PFSK-1 (cell line): ENCODE results near the gene FAAP20.

Source experiments
- FOXP2 ChIP-seq: optimal IDR thresholded peaks from 2 replicates; pipeline ENCODE3; 2011; ENCODE audit warnings: borderline replicate concordance, control low read depth, inconsistent platforms; ENCODE audit not compliant: insufficient read depth; ENCODE audit errors: extremely low read length, extremely low read depth
- POLR2AphosphoS5 ChIP-seq: IDR thresholded peaks from 2 replicates; pipeline ENCODE4 v1.6.1; 2012; ENCODE audit warnings: low read depth, mild to moderate bottlenecking, control low read depth, low read length, moderate library complexity
- SIN3A ChIP-seq: IDR thresholded peaks from 2 replicates; pipeline ENCODE4 v1.6.1; 2012; ENCODE audit warnings: mild to moderate bottlenecking, low read length, moderate library complexity, borderline replicate concordance; ENCODE audit not compliant: insufficient read depth
- TAF1 ChIP-seq: IDR thresholded peaks from 2 replicates; pipeline ENCODE4 v1.6.1; 2012; ENCODE audit warnings: low read length, control low read depth, borderline replicate concordance; ENCODE audit not compliant: insufficient read depth
- TF ChIP-seq, protein P1 (sequence below), 2 experiments: IDR thresholded peaks; 2 replicates each; pipeline versions ENCODE4 v1.6.1 to v1.8.0; 2011 to 2012; ENCODE audit warnings: low read depth in 2 of 2, low read length in 2 of 2, control low read depth in 1 of 2, inconsistent platforms in 1 of 2, mild to moderate bottlenecking in 1 of 2, moderate library complexity in 1 of 2; ENCODE audit not compliant: insufficient read depth in 1 of 2

The FAAP20 gene

DNA sequence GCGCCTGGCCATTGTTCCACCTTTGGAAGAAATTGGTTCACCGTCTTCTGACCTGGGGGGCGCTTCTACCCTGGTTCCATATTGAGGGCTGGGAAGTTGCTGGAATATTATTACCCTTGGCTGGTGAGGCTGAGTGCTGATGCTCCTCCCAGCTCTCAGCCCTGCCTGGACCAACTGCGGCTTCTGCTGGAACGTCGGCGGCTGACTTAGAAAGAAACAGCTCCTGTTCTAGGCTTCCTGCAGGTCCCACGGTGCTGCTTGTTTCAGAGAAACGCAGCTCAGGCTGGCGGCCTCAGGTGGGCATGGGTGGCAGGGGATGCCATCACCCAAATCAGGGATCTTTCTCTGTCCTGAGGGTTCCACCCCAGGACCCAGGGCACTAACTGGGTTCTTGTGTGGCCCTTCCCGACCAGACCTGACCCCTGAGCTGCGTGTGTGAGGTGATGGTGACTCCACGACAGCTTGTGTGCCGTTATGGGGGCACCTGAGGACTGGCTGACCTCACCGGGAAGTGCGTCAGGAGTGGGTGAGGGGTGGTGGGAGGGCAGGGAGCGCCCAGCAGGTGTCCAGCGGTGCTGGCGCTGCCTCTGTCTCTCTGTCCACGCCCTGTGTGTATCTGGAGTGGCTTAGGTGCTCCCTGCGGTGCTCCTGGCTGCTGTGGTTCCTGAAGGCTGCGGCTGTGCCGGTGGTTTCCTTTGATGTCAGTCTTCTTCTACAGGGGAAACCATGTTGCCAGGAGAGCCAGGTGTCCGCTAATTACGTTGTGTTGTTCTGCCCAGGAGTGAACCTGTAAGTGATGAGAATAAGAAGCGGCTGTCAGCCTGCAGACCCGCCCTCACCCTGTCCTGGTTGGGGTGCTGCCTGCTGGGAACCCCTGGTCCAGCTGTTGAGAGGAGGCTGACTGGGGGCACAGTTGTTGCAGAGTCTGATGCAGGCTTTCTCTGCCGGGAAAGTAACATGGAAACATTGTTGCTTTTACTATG, 42.4 kb upstream of the FAAP20 start:
- no peak for TF ChIP-seq TAF1
- TF ChIP-seq POLR2AphosphoS5 = no peak
- TF ChIP-seq, protein P1, sequence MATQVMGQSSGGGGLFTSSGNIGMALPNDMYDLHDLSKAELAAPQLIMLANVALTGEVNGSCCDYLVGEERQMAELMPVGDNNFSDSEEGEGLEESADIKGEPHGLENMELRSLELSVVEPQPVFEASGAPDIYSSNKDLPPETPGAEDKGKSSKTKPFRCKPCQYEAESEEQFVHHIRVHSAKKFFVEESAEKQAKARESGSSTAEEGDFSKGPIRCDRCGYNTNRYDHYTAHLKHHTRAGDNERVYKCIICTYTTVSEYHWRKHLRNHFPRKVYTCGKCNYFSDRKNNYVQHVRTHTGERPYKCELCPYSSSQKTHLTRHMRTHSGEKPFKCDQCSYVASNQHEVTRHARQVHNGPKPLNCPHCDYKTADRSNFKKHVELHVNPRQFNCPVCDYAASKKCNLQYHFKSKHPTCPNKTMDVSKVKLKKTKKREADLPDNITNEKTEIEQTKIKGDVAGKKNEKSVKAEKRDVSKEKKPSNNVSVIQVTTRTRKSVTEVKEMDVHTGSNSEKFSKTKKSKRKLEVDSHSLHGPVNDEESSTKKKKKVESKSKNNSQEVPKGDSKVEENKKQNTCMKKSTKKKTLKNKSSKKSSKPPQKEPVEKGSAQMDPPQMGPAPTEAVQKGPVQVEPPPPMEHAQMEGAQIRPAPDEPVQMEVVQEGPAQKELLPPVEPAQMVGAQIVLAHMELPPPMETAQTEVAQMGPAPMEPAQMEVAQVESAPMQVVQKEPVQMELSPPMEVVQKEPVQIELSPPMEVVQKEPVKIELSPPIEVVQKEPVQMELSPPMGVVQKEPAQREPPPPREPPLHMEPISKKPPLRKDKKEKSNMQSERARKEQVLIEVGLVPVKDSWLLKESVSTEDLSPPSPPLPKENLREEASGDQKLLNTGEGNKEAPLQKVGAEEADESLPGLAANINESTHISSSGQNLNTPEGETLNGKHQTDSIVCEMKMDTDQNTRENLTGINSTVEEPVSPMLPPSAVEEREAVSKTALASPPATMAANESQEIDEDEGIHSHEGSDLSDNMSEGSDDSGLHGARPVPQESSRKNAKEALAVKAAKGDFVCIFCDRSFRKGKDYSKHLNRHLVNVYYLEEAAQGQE (IDR thresholded peaks at IDR 0.05; ENCODE audit: insufficient read depth in 1 of 2, low read depth in 2 of 2, low read length in 2 of 2) = no peak
- TF ChIP-seq FOXP2 = no peak

DNA sequence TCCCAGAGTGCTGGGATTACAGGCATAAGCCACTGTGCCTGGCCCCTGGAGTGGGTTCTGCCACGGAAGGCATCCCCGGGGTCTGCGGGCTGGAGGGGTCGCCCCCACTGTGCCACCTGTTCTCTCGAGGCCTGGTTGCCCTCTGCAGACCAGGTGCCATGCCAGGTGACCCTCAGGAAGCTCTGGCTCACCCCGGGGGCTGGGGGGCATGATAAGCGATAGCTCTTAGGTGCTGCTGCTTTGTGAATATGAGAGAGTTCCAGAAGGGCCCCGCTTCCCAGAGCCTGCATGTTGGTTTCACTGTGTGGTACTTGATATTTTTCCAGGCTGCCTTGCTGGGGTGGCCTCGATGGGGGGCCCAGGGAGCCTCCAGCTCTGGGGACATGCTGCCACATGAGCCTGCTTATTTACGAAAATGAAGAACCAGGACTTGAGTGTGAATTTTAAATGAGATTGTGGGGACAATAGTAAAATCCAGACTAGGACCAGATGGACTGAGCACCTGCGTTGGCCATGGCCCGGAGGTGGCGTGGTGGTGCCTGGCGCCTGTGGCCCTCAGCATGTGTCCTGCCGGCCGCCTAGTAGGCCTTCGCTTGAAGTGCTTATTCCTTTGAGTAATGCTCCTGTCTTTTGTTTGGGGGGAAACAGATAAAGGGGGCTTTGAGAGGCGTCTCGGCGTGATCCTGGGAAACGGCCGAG, 40.9 kb upstream of the FAAP20 start:
- TF ChIP-seq, protein P1 (IDR thresholded peaks at IDR 0.05; ENCODE audit: insufficient read depth in 1 of 2, low read depth in 2 of 2, low read length in 2 of 2) = no peak
- TF ChIP-seq SIN3A = no peak
- TF ChIP-seq TAF1 = no peak
- no peak for TF ChIP-seq POLR2AphosphoS5

DNA sequence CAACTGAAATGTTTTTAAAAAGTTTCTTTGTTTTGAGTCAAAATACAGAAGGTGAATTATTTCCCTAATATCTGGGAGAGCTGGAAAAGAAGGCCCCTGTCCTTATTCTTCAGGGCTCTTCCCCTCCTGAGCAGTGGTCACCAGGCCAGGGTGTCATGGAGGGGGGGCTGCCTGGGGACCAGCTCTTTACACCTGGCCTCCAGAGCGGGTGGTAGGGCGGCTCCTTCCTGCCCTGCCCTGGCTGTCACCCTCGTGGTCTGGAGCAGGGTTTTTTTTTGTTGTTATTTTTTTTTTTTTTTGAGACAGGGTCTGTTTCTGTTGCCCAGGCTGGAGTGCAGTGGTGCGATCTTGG, 40.2 kb upstream of the FAAP20 start:
- TF ChIP-seq TAF1 (no peak), FOXP2 (no peak), SIN3A (no peak), POLR2AphosphoS5 (no peak)
- TF ChIP-seq, protein P1 (IDR thresholded peaks at IDR 0.05; ENCODE audit: insufficient read depth in 1 of 2, low read depth in 2 of 2, low read length in 2 of 2) = no peak

DNA sequence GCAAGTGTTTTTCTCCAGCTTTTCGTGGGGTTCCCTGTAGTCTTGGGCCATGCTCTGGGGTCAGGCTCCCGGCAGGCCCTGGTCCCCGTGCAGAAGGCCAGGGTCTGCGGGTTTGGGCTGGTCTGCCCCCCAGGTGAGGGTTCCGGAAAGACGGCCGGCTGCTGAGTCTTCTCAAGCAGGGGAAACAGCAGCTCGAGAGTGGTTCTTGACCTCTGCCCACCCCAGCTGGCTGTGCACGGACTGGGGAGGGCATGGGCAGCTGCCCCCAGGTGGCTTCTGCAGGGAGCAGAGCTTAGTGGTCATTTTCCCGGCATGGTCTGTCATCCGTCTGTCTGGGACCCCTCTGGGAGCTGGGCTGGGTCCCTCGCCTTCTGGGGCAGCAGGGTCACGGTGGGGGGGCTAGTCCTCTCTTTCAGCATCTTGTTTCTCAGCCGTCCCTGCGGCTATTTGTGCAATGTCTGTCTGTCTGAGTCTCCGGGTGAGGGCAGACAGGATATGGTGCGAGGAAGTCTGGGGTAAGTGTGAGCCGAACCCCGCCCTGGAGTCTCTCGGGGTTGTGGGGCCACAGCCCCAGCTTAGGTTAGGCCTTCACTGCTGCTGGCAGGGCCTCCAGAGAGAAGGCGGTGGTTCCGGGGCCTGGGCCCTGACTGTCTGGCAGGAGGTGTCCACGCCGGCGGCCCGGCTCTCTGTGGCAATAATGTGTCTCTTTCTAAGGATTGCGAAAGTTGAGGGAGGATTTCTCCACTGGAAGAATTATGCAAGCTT, 39.6 kb upstream of the FAAP20 start:
- TF ChIP-seq FOXP2 (no peak), POLR2AphosphoS5 (no peak), TAF1 (no peak), SIN3A (no peak)

DNA sequence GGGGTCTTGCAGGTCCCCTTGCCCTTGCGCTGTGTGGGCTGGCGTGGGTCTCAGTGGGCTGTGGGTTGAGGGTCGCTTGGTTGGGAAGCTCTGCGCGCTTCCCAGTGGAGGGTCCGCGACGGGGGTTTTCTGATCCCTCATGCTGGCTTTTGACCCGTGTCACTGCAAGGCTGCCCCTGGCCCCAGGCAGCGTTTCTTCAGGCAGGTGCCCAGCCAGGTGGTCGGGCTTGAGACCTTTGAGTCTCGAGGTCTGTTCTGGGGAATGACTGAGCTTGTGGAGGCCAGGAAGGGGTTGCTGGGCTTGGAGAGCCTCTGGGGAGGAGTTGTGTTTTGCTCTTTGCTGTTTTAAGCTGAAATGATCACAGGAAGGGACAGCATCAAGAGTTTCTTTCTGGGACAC, 38.9 kb upstream of the FAAP20 start:
- no peak for TF ChIP-seq SIN3A
- TF ChIP-seq, protein P1 (IDR thresholded peaks at IDR 0.05; ENCODE audit: insufficient read depth in 1 of 2, low read depth in 2 of 2, low read length in 2 of 2) = no peak
- TF ChIP-seq TAF1 = no peak
- TF ChIP-seq FOXP2 = no peak
- no peak for TF ChIP-seq POLR2AphosphoS5
